Measurements from ENCODE around the gene PIP4P1. TPM values are rescaled to one million over a fixed set of nuclear protein-coding genes. Genes with fewer than 3 reads are reported as not detected.
"Not testable (repeated sequence)": the region's sequence is repeated elsewhere in the genome, so short reads cannot be mapped to it uniquely, and the experiment has no call there.

PIP4P1 gene
- total and polyA plus RNA-seq, 2 of the 8 experiments (the other 6 are each of a cell fraction or from before 2014, with no cell fraction given) = 29.5 to 60.0 TPM

- TF ChIP-seq SP1 (IDR thresholded peaks at IDR 0.05; ENCODE audit: low read depth, low read length) = no peak
- no peak for TF ChIP-seq HDAC2 (IDR thresholded peaks at IDR 0.05; ENCODE audit: borderline replicate concordance in 1 of 2, low read depth in 2 of 2, low read length in 2 of 2)
These were observed 14.3 kb downstream of the PIP4P1 start (continued) for GRCh38 chr14:20446889-20447288.

- WGBS, 2 experiments (ENCODE audit: extremely low coverage in 1 of 2, insufficient coverage in 1 of 2, insufficient read length in 1 of 2, insufficient replicate concordance in 2 of 2, low coverage in 1 of 2, low lambda C conversion rate in 2 of 2, missing lambda C conversion rate in 1 of 2) = 92% methylated on average over 2 of the region's 4 CpGs; no CpG with 5 or more reads in 1 of the 2 experiments
- H3K4me2 ChIP-seq (ENCODE audit: insufficient read depth in 1 of 2, low read depth in 2 of 2, low read length in 2 of 2) = not testable (repeated sequence)
- POLR2A ChIA-PET (ENCODE audit: partially characterized antibody) = interaction anchor here (1.0 to 8.2 kb wide), 4 partner anchors 8 to 100 kb away, joined by 3 to 68 read pairs (median 32); partner anchors contain the start of genes APEX1, KLHL33, OSGEP and PARP2
These were observed 17.6 kb downstream of the PIP4P1 start for GRCh38 chr14:20443650-20444049.

More at GRCh38 chr14:20443650-20444049, 17.6 kb downstream of the PIP4P1 start:
- not testable (repeated sequence) for H4K20me1 ChIP-seq (replicated peaks in 1 of 2; ENCODE audit: control insufficient read depth in 1 of 2, insufficient read depth in 2 of 2, low read length in 2 of 2); H3K18ac ChIP-seq (ENCODE audit: extremely low read depth, low read length); H2BK5ac ChIP-seq (ENCODE audit: low read depth, low read length); H3K79me2 ChIP-seq (ENCODE audit: control insufficient read depth in 1 of 2, insufficient read depth in 2 of 2, low read length in 2 of 2); H3K23me2 ChIP-seq (ENCODE audit: low read depth, low read length); FAIRE-seq; H3K9me3 ChIP-seq (ENCODE audit: insufficient read depth in 2 of 2, low read depth in 1 of 2, low read length in 1 of 2); H2BK120ac ChIP-seq (replicated peaks; ENCODE audit: low read depth, low read length); H3K4me3 ChIP-seq (ENCODE audit: extremely low read depth in 1 of 4, insufficient read depth in 2 of 4, low read depth in 3 of 4, low read length in 4 of 4); H3K23ac ChIP-seq (ENCODE audit: insufficient read length); H3K27ac ChIP-seq (ENCODE audit: low read depth, low read length); H4K5ac ChIP-seq (ENCODE audit: insufficient read length, low read depth, low read length); H3K56ac ChIP-seq (replicated peaks; ENCODE audit: insufficient read length, low read depth, low read length); H3K27me3 ChIP-seq (replicated peaks in 1 of 4; ENCODE audit: control insufficient read depth in 3 of 4, extremely low read depth in 1 of 4, insufficient read depth in 3 of 4, low read length in 3 of 4); H2BK20ac ChIP-seq (ENCODE audit: low read length); H3K4ac ChIP-seq (replicated peaks; ENCODE audit: insufficient read length, low read depth, low read length); H3K14ac ChIP-seq (ENCODE audit: insufficient read length); H2AK5ac ChIP-seq (ENCODE audit: low read depth, low read length); H2AFZ ChIP-seq (ENCODE audit: low read length); H2BK12ac ChIP-seq (ENCODE audit: low read depth, low read length); H3K4me1 ChIP-seq (replicated peaks in 1 of 4; ENCODE audit: control insufficient read depth in 3 of 4, insufficient read depth in 4 of 4, low read length in 3 of 4); H4K91ac ChIP-seq (replicated peaks; ENCODE audit: insufficient read length, low read length); H4K8ac ChIP-seq (ENCODE audit: extremely low read depth, insufficient read depth, low read length); H3K79me1 ChIP-seq (ENCODE audit: low read depth, low read length); H2BK15ac ChIP-seq (ENCODE audit: low read length); DNase-seq (ENCODE audit: low read depth in 1 of 2, low spot score in 2 of 2); H3K9ac ChIP-seq (replicated peaks in 1 of 4; ENCODE audit: extremely low read depth in 1 of 4, low read depth in 3 of 4, low read length in 3 of 4)
- CTCF ChIA-PET (ENCODE audit: partially characterized antibody) = interaction anchor here (1.2 to 2.1 kb wide), 3 partner anchors 14 to 164 kb away, joined by 4 to 5 read pairs (median 4); no protein-coding TSS in a partner anchor
- H3K36me3 ChIP-seq (ENCODE audit: control insufficient read depth in 2 of 4, insufficient read depth in 4 of 4, low read length in 3 of 4) = peaks cover 26 to 34% (median 33%) of the 10 kb centered on the region in 4 experiments
